ENCODE measurements around the gene MPND.

The MPND gene

GRCh38 chr19:4300589-4300988, 42.8 kb upstream of the MPND start:
- Mint-ChIP-seq H3K27ac (peak overlapping the region in 1 of 3 experiments; percentile 48), H3K27me3 (ENCODE audit: low read depth) (peaks cover 1% of the 10 kb centered on the region), H3K36me3 (ENCODE audit: low read depth) (peaks cover under 1% of the 10 kb centered on the region), H3K9me3 (no peaks in the 10 kb centered on the region), H3K4me1 (peaks cover 9% of the 10 kb centered on the region), H3K4me3 (no peak overlapping the region)
- TF ChIP-seq, protein P1, sequence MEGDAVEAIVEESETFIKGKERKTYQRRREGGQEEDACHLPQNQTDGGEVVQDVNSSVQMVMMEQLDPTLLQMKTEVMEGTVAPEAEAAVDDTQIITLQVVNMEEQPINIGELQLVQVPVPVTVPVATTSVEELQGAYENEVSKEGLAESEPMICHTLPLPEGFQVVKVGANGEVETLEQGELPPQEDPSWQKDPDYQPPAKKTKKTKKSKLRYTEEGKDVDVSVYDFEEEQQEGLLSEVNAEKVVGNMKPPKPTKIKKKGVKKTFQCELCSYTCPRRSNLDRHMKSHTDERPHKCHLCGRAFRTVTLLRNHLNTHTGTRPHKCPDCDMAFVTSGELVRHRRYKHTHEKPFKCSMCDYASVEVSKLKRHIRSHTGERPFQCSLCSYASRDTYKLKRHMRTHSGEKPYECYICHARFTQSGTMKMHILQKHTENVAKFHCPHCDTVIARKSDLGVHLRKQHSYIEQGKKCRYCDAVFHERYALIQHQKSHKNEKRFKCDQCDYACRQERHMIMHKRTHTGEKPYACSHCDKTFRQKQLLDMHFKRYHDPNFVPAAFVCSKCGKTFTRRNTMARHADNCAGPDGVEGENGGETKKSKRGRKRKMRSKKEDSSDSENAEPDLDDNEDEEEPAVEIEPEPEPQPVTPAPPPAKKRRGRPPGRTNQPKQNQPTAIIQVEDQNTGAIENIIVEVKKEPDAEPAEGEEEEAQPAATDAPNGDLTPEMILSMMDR (IDR thresholded peaks at IDR 0.05; ENCODE audit: unreplicated experiment in 3 of 3) = no peak

- TF ChIP-seq, protein P1 (IDR thresholded peaks at IDR 0.05; ENCODE audit: unreplicated experiment in 3 of 3) = no peak
- H3K9me3 Mint-ChIP-seq = no peaks in the 10 kb centered on the region
- H3K4me3 Mint-ChIP-seq = peak overlapping the region; percentile 35 to 48 (median 45)
- H3K4me1 Mint-ChIP-seq = peaks cover 9% of the 10 kb centered on the region
- peaks cover 1% of the 10 kb centered on the region for H3K27me3 Mint-ChIP-seq (ENCODE audit: low read depth)
- peak overlapping the region; percentile 40 to 88 (median 53) for H3K27ac Mint-ChIP-seq
- peaks cover 6% of the 10 kb centered on the region for H3K36me3 Mint-ChIP-seq (ENCODE audit: low read depth)
These were observed 41.6 kb upstream of the MPND start for GRCh38 chr19:4301590-4302242.

DNA sequence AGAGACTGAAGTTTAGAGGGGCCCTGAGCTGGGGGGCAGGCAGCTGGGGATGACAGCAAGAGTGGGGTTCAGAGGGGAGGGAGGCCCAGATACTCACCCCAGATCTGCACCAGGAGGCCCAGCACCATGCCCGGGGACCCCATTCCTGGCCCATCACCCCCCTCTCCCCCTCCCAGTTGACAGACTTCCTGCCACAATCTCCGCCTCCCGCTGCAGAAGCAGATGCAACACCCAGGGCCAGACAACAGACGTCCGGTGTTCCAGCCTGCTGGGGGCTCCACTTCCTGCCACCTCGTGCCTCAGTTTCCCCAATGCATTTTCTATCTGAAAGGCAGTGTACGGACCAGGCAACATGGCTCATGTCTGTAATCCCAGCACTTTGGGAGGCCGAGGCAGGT, 41.1 kb upstream of the MPND start, which contains the start of gene TMIGD2:
TMIGD2 (minus strand) TSS at position 147 of the 398 bp plus-strand sequence; CDS start at position 143, 4 bp downstream.
- H3K36me3 Mint-ChIP-seq (ENCODE audit: low read depth) = peaks cover 8% of the 10 kb centered on the region
- H3K27me3 Mint-ChIP-seq (ENCODE audit: low read depth) = peaks cover 3% of the 10 kb centered on the region
- no peaks in the 10 kb centered on the region for H3K9me3 Mint-ChIP-seq
- H3K4me1 Mint-ChIP-seq = peaks cover 9% of the 10 kb centered on the region
- H3K4me3 Mint-ChIP-seq = peak within 1 kb of the TSS; percentile 35 to 48 (median 45)
- H3K27ac Mint-ChIP-seq = peak within 1 kb of the TSS; percentile 40 to 88 (median 53)
- TF ChIP-seq, protein P1 (IDR thresholded peaks at IDR 0.05; ENCODE audit: unreplicated experiment in 3 of 3) = no peak

GRCh38 chr19:4303819-4304537, 39.4 kb upstream of the MPND start:
- Mint-ChIP-seq H3K9me3 (no peaks in the 10 kb centered on the region), H3K4me3 (peak overlapping the region; percentile 74 to 78 (median 77)), H3K27ac (no peak overlapping the region), H3K36me3 (ENCODE audit: low read depth) (peaks cover 8% of the 10 kb centered on the region), H3K4me1 (peaks cover 9% of the 10 kb centered on the region), H3K27me3 (ENCODE audit: low read depth) (peaks cover 3% of the 10 kb centered on the region)
- TF ChIP-seq, protein P1 (IDR thresholded peaks at IDR 0.05; ENCODE audit: unreplicated experiment in 3 of 3) = no peak

- TF ChIP-seq, protein P1 (IDR thresholded peaks at IDR 0.05; ENCODE audit: unreplicated experiment in 3 of 3) = no peak
- H3K27me3 Mint-ChIP-seq (ENCODE audit: low read depth) = peaks cover 3% of the 10 kb centered on the region
- peaks cover 9% of the 10 kb centered on the region for H3K4me1 Mint-ChIP-seq
- H3K27ac Mint-ChIP-seq = no peak within 1 kb of the TSS
- no peaks in the 10 kb centered on the region for H3K9me3 Mint-ChIP-seq
- H3K4me3 Mint-ChIP-seq = peak within 1 kb of the TSS; percentile 77 to 81 (median 78)
- peaks cover 12% of the 10 kb centered on the region for H3K36me3 Mint-ChIP-seq (ENCODE audit: low read depth)
These were observed 38.7 kb upstream of the MPND start, which contains the start of gene FSD1 for GRCh38 chr19:4304538-4305256. FSD1 (plus strand) TSS chr19:4304598; CDS start chr19:4304747, 149 bp downstream.
